ENCODE measurements around the gene C1QL1.
A peak's percentile ranks its signal among the peaks of the same experiment; 100 is the strongest.

C1QL1 gene

DNA sequence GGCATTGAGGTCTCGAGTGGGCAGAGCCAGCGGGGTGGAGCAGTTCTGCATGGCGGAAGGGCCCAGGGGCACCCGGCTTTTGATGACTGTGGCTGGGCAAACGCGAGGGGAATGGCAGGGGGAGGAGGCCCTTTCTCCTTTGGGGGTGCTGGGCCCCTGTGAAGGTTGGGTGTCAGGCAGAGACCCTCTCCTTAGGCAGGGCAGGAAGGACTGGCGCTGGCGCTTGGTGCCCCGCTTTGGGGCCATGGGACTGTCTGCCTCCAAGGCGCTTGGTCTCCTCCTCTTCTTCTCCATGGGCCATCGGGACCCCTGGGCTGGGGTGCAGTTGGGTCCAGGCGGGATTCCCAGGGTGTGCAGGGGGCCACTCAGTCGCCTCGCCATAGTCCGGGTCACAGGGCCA, 40.0 kb downstream of the C1QL1 start:
- DNase-seq, result no peak

GRCh38 chr17:44927696-44928095, 40.4 kb downstream of the C1QL1 start:
- DNase-seq, result no peak

- DNase-seq, result no peak
These were observed 41.1 kb downstream of the C1QL1 start for GRCh38 chr17:44926821-44927525.

DNA sequence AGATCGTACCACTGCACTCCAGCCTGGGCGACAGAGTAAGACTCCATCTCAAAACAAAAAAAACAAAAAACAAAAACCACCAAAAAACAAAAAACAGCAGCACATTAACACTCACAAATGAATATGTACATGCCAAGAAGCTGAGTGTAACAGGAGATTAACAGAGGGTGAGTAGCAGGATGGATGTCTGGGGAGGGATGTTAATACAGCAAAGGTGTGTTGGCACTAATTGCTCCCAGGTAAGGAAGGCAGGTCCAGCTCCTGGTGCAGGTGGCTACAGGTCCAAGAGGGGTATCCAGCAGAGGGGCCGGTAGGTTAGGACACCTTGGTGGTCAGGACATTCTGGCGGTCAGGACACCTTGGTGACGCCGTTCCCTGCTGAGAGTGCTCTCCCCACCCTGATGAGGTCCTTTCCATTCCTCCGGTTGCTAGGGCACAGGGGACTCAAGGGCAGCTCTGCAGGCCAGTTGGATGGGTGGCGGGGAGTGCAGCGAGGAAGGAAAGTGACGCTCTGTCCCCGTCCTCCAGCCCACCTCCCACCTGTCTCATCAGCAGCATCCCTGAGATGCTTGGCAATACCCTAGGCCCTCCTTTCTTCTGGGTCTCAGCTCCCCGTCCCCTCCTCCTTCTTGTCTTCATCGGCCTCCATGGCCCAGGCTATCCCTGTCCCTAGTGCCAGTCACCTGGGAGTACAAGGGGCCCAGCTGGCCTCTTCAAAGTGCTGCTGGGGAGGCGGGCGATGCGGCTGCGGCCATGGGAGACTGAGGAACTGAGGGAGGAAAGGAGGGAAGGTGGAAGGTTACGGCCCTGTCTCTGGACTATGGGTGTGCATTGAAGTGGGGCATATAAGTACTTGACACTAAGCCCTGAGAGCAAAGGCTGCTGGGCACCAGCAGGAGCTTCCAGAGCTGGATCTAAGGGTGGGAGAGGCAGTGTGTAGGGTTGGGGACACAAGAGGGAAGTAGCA, 42.1 kb downstream of the C1QL1 start:
- no peak for DNase-seq

- DNase-seq, result no peak
These were observed 44.0 kb downstream of the C1QL1 start for GRCh38 chr17:44924107-44924544.

- peak; percentile 62 for DNase-seq
These were observed 45.2 kb downstream of the C1QL1 start for GRCh38 chr17:44922746-44923470.

DNA sequence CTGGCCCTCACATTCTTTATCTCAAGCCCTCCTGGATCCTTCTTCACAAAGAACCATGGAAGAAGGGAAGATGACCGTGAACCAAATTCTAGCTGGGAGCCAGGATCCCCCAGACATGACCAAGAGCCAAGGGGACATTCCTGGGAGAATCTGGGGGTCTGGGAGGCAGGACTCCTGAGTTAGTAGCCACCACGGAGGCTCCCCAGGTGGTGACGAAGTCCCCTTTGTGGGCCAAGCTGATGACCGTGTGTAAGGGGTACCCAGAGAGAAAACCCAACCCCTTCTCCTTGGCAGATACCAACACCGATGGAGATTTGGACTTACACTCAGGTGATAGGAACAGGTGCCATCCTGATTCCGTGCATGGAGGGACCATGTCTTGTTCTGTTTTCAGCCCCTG, 46.0 kb downstream of the C1QL1 start:
- no peak for DNase-seq

DNA sequence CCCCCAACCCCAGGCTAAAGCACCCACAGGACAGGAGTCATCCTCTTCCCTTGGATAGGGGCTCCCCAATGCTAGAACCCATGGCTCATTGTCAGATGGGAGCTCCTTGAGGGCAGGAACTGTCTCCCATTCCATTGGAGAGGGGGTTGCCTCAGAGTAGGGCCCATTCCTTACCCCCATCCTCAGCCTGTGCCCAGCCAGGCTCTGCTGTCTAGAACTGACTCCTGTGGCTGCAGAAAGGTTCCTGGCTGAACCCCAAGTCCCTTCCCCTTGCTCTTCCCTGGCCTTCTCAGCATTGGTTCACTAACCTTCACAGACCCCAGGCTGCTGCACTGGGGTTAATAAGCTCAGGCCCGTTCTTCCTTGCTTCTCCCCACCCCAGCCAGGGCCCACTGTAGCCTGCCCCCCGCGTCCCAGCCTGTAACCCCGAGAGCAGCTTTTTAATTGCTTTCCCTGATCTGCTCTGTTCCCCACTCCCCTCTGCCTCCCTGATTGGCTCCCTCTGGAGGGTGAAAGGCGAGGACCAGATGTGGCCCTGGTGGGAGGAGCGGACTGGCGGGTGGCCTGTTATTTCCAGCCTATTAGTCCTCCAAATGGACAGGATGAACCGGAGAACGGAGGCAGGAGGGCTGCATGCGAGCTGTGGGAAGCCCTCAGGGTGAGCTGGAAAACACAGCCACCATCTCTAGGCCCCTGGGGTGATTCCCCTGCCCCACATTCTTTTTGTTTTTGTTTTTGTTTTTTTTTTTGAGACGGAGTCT, 46.8 kb downstream of the C1QL1 start:
- peak; percentile 89 for DNase-seq

DNA sequence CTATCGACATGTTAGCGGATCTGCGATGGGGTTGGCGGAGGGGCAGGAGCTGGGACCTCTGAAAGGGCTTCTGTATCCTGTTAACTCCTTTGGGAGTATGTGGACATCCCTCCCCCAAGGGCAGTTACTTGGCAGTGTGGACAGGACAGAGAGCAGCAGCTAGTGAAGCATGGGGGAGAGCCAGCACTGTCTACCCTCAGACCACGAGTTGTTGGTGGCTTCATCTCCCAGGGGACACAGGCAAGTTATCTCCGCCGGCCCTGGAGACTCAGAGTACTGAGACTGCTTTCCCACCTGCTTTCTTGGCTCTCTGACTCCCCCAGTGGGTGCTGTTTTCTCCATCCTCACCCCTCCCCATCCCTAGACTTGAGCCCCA, 47.5 kb downstream of the C1QL1 start:
- peak; percentile 35 for DNase-seq

GRCh38 chr17:44919885-44920564, 48.1 kb downstream of the C1QL1 start:
- DNase-seq, result peak; percentile 91

DNA sequence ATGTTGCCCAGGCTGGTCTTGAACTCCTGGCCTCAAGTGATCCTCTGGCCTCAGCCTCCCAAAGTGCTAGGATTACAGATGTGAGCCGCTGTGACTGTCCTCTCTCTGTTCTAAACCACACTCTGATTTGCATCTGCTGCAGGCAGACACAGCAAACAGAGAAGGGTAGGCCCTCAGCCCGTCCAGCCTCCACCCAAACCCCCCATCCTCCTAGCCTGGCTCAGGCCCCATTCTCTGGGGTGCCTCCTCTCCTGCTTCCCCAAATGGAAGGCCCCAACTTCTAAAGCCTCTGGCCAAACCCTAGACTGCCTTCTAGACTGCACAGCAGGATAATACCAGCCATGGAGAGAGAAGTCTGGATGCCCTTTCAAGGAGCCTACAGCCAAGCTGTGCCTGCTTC, 48.7 kb downstream of the C1QL1 start:
- DNase-seq, result no peak

- no peak for DNase-seq
These were observed 50.1 kb downstream of the C1QL1 start for GRCh38 chr17:44918006-44918405.

GRCh38 chr17:44917456-44917855, 50.6 kb downstream of the C1QL1 start:
- DNase-seq, result no peak

DNA sequence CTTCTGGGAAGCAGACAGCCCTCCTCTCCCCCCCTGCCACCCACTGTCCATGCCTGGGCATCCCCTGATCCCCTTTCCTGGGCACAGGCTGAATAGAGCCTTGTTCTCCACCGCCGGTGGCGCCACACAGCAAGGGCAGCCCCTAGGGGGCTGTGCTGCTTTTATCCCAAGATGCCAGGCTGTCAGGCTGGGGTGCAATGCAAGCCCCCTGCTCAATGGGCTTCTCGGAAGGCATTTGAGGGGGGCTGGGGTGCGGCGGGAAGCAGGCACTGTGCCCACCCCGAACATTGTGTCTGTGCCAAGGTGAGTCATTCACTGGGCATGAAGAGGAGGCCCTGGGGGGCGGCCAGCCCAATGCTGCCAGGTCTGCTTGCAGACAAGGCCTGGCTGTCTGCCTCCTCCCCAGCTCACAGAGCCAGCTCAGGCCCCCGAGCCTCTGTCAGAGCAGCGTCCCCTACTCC, 51.3 kb downstream of the C1QL1 start:
- DNase-seq, result no peak

- peak; percentile 57 for DNase-seq
These were observed 52.0 kb downstream of the C1QL1 start for GRCh38 chr17:44915862-44916780.

DNA sequence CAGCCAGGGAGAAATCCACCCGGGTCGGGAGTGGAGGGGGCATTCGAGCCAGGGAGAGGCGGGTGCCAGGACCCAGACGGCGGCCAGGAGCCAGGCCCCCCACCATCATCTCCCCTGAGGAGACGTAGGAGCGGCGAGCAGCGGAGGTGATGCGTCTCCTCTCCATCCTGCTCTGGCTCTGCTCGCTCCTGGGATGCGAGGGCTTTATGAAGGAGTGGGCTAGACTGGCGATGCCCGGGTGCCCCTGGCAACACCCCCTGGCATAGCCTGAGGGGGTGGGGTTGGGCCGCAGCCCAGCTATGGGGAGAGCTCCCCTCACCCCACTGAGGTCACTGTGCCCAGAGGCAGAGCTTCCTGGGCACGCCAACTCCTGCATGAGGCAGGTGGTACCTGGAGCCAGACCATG, 52.8 kb downstream of the C1QL1 start, which contains the start of gene GFAP:
Gene GFAP, minus strand, starts transcription at position 180 of the 406 bp plus-strand sequence. Its CDS starts 14 bp downstream, at position 166.
- DNase-seq, result no peak

DNA sequence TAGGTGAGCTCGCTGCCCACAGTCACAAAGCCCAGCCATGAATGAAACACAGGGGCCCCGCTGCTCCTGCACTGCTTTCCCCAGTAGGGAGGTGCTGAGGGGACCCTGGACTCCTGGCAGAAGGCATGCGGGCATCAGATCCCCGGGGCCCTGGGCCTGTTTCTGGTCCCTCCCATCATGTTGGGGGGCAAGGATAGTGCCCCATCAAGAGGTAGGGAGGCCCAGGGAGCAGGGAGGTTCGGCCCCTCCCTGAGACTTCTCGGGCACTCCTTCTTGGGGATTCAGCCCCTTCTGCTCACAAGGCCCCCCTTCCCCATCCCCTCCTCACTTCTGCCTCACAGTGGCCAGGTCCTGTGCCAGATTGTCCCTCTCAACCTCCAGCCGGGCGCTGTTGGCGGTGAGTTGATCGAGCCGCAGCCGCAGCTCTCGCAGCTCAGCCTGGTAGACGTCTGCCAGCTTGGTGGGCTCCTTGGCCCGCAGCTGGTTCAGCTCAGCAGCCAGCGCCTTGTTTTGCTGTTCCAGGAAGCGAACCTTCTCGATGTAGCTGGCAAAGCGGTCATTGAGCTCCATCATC, 53.3 kb downstream of the C1QL1 start:
- no peak for DNase-seq

- no peak for DNase-seq
These were observed 54.0 kb downstream of the C1QL1 start for GRCh38 chr17:44914148-44914547.

DNA sequence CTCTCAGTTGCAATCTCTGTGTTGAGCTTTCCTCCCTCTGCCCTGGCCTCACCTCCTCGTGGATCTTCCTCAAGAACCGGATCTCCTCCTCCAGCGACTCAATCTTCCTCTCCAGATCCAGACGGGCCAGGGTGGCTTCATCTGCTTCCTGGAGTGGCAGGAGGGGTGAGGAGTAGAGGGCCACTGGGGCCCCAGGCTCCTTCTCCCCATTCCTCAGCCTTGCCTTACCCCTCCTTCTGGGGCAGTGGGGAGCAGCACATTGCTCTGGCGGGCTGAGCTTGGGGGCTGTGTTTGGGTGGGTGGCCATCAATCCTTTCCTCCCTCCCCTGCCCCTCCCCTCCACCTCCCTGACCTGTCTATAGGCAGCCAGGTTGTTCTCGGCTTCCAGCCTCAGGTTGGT, 54.4 kb downstream of the C1QL1 start:
- no peak for DNase-seq
